ENCODE results near the gene PRR3. TPM values are rescaled to one million over a fixed set of nuclear protein-coding genes. Genes with fewer than 3 reads are reported as not detected.

The PRR3 gene
- total and polyA plus RNA-seq, 9 of the 15 experiments (the other 6 are each of a cell fraction or from before 2014, with no cell fraction given), result 23.5 to 59.6 (median 28.8) TPM

DNA sequence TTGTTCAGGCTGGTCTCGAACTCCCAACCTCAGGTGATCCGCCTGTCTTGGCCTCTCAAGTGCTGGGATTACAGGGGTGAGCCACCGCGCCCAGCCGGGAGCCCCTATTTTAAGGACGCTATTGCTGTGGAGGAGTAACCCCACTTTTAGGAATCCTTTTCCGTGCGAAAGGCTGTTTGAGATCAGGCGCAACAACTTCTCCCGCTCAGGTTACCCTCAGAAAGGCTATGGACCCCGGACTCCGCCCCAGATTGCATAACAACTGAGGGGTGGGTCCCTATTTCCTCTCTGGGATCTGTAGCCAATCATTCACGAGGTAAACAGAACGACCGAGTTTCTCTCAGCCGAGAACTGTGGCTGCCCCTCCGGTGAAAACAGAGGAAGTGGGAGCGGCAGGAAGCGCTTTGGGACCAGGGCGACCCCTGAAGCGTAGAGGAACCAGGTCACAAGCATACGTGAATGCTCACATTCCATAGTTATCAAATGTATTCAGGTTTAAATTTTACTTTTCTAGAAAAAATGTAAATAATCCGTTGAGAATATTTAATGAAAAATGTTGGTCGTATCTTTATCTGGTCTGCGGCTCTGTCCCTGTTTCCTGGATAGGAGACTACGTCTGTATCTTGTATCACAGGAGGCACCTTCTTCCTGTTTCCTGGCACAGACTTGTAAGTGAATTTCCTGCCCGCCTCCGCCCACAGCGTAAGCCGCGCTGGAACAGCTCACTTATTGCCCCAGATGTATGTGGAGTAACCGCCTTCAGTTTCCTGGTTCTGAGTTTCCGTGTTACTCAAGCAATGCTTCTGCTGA, 40.9 kb upstream of the PRR3 start (continued):
- TF ChIP-seq HOXB6 (CRISPR knock-in tag; IDR thresholded peaks at IDR 0.05; ENCODE audit: borderline replicate concordance), result no peak
- no peak for TF ChIP-seq MTA2 (IDR thresholded peaks at IDR 0.05; ENCODE audit: low read depth)
- TF ChIP-seq HDAC6 (IDR thresholded peaks at IDR 0.05; ENCODE audit: low read depth, low read length), result no peak
- no peak for TF ChIP-seq ZNF695 (CRISPR knock-in tag; IDR thresholded peaks at IDR 0.05)
- peak; percentile 7 to 57; a peak in 3 of 4 replicates for TF ChIP-seq TRIM24 (IDR thresholded peaks at IDR 0.05)
- TF ChIP-seq, protein P1, sequence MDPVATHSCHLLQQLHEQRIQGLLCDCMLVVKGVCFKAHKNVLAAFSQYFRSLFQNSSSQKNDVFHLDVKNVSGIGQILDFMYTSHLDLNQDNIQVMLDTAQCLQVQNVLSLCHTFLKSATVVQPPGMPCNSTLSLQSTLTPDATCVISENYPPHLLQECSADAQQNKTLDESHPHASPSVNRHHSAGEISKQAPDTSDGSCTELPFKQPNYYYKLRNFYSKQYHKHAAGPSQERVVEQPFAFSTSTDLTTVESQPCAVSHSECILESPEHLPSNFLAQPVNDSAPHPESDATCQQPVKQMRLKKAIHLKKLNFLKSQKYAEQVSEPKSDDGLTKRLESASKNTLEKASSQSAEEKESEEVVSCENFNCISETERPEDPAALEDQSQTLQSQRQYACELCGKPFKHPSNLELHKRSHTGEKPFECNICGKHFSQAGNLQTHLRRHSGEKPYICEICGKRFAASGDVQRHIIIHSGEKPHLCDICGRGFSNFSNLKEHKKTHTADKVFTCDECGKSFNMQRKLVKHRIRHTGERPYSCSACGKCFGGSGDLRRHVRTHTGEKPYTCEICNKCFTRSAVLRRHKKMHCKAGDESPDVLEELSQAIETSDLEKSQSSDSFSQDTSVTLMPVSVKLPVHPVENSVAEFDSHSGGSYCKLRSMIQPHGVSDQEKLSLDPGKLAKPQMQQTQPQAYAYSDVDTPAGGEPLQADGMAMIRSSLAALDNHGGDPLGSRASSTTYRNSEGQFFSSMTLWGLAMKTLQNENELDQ (CRISPR knock-in tag; IDR thresholded peaks at IDR 0.05; ENCODE audit: borderline replicate concordance), result no peak
- no peak for TF ChIP-seq CBX5 (IDR thresholded peaks at IDR 0.05; ENCODE audit: borderline replicate concordance, low read depth)
- no peak for TF ChIP-seq ZNF324 (CRISPR knock-in tag; IDR thresholded peaks at IDR 0.05)
- TF ChIP-seq IFI16 (CRISPR knock-in tag; IDR thresholded peaks at IDR 0.05), result no peak
- no peak for TF ChIP-seq NR2C2 (CRISPR knock-in tag; IDR thresholded peaks at IDR 0.05)
- peak; percentile 80 for TF ChIP-seq NR2C2 (tag; IDR thresholded peaks at IDR 0.05)
- no peak for TF ChIP-seq HNRNPL (IDR thresholded peaks at IDR 0.05; ENCODE audit: low read depth, low read length)
- TF ChIP-seq CREB3L1 (IDR thresholded peaks at IDR 0.05; ENCODE audit: borderline replicate concordance, low read depth), result peak; percentile 51
- no peak for TF ChIP-seq PPARD (CRISPR knock-in tag; IDR thresholded peaks at IDR 0.05)
- TF ChIP-seq, protein P2, sequence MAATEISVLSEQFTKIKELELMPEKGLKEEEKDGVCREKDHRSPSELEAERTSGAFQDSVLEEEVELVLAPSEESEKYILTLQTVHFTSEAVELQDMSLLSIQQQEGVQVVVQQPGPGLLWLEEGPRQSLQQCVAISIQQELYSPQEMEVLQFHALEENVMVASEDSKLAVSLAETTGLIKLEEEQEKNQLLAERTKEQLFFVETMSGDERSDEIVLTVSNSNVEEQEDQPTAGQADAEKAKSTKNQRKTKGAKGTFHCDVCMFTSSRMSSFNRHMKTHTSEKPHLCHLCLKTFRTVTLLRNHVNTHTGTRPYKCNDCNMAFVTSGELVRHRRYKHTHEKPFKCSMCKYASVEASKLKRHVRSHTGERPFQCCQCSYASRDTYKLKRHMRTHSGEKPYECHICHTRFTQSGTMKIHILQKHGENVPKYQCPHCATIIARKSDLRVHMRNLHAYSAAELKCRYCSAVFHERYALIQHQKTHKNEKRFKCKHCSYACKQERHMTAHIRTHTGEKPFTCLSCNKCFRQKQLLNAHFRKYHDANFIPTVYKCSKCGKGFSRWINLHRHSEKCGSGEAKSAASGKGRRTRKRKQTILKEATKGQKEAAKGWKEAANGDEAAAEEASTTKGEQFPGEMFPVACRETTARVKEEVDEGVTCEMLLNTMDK (IDR thresholded peaks at IDR 0.05; ENCODE audit: borderline replicate concordance, insufficient read depth, low read depth, low read length, poor library complexity, severe bottlenecking), result no peak
- no peak for TF ChIP-seq ZNF217 (CRISPR knock-in tag; IDR thresholded peaks at IDR 0.05)
- TF ChIP-seq SREBF2 (CRISPR knock-in tag; IDR thresholded peaks at IDR 0.05), result peak; percentile 88; the same call in 1 of the 2 replicates
- TF ChIP-seq NBN (IDR thresholded peaks at IDR 0.05; ENCODE audit: low read depth), result peak; percentile 69; the same call in 1 of the 2 replicates
- TF ChIP-seq, protein P3, sequence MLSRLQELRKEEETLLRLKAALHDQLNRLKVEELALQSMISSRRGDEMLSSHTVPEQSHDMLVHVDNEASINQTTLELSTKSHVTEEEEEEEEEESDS (CRISPR knock-in tag; IDR thresholded peaks at IDR 0.05), result no peak
